Endothelial cell of umbilical vein (primary cell): ENCODE measurements around the gene MITF. TPM values are rescaled to one million over a fixed set of nuclear protein-coding genes. Genes with fewer than 3 reads are reported as not detected.

Source experiments
- BruUV-seq: library from RNA; stranded (reverse); fragments of 400-500 nt; replicated peaks from 2 replicates; lab custom pipeline; 2021; lab: Mats Ljungman, UMichigan
- CTCF ChIA-PET: fragments of 300-600, 350-600 bp; sonication (Branson Sonifier 250); formaldehyde crosslinking; loops from one replicate; lab custom pipeline; 2021; ENCODE audit warnings: antibody characterized with exemption, inconsistent platforms; lab: Charles Lee
- POLR2A ChIA-PET: fragments of 300-600, 350-600 bp; sonication (Branson Sonifier 250); formaldehyde crosslinking; loops from one replicate; lab custom pipeline; 2021; ENCODE audit warnings: antibody characterized with exemption, inconsistent platforms; lab: Charles Lee
- DNase-seq: peaks from one replicate; pipeline ENCODE4 v3.0.0-alpha.2; 2011; ENCODE audit warnings: low read depth, low spot score
- FAIRE-seq: peaks from 2 replicates; lab custom pipeline; 2011; peaks lifted over from hg19 to GRCh38; lab: Jason Lieb, UNC
- H2AFZ ChIP-seq: 2 replicates; pipeline ENCODE4 v1.6.0; 2012; ENCODE audit warnings: low read depth, low read length, control low read depth, inconsistent platforms
- H3K27ac ChIP-seq: 2 replicates; pipeline ENCODE4 v1.5.1; 2011; ENCODE audit warnings: low read depth, mild to moderate bottlenecking, control low read depth, low read length, moderate library complexity; ENCODE audit not compliant: insufficient read depth
- H3K27me3 ChIP-seq, 2 experiments: 2 replicates each; pipeline versions ENCODE4 v1.6.0 to v1.6.1; 2011; ENCODE audit warnings: low read length in 2 of 2, mixed read lengths in 1 of 2; ENCODE audit not compliant: control insufficient read depth in 2 of 2, insufficient read depth in 2 of 2
- H3K36me3 ChIP-seq, 2 experiments: 2 replicates in 1 of 2; 3 replicates in 1 of 2; pipeline ENCODE4 v1.5.1; 2011; ENCODE audit warnings: low read length in 2 of 2, mild to moderate bottlenecking in 1 of 2, moderate library complexity in 1 of 2; ENCODE audit not compliant: control insufficient read depth in 2 of 2, insufficient read depth in 2 of 2; ENCODE audit errors: extremely low read depth in 1 of 2
- H3K4me1 ChIP-seq: 3 replicates; pipeline ENCODE4 v1.5.1; 2011; ENCODE audit warnings: mild to moderate bottlenecking, low read length; ENCODE audit not compliant: control insufficient read depth, insufficient read depth; ENCODE audit errors: extremely low read depth
- H3K4me2 ChIP-seq: 2 replicates; pipeline ENCODE4 v1.6.1; 2011; ENCODE audit warnings: low read length, control low read depth, mixed read lengths; ENCODE audit not compliant: insufficient read depth
- H3K4me3 ChIP-seq, 3 experiments: fragments of 200-600 bp in 1 of 3; sonication (generic), shearing (Covaris generic) in 1 of 3; replicated peaks in 1 of 3; 2 replicates each; pipeline ENCODE4 v1.5.1; 2011 to 2016; ENCODE audit warnings: control low read depth in 3 of 3, low read length in 3 of 3, mild to moderate bottlenecking in 2 of 3, inconsistent platforms in 1 of 3, low read depth in 1 of 3, moderate library complexity in 1 of 3; ENCODE audit not compliant: insufficient read depth in 1 of 3
- H3K79me2 ChIP-seq: 2 replicates; pipeline ENCODE4 v1.6.0; 2012; ENCODE audit warnings: low read length, inconsistent platforms; ENCODE audit not compliant: control insufficient read depth, insufficient read depth
- H3K9ac ChIP-seq: replicated peaks from 2 replicates; pipeline ENCODE3; 2011; ENCODE audit warnings: low read length, control low read depth; ENCODE audit not compliant: insufficient read depth; ENCODE audit errors: extremely low read depth
- H3K9me1 ChIP-seq: replicated peaks from 3 replicates; pipeline ENCODE4 v1.6.0; 2011; ENCODE audit warnings: mild to moderate bottlenecking, low read length; ENCODE audit not compliant: control insufficient read depth, insufficient read depth; ENCODE audit errors: extremely low read depth
- H3K9me3 ChIP-seq: replicated peaks from 2 replicates; pipeline ENCODE4 v1.5.1; 2012; ENCODE audit warnings: low read length, inconsistent platforms; ENCODE audit not compliant: control insufficient read depth, insufficient read depth
- H4K20me1 ChIP-seq: replicated peaks from 2 replicates; pipeline ENCODE3; 2011; ENCODE audit warnings: mild to moderate bottlenecking, low read length; ENCODE audit not compliant: control insufficient read depth, insufficient read depth; ENCODE audit errors: extremely low read depth
- CTCF ChIP-seq, 2 donors: IDR thresholded peaks; 1 replicate in 1 of 2; 2 replicates in 1 of 2; pipeline ENCODE4 v1.5.1; 2011; ENCODE audit warnings: low read length in 2 of 2, mild to moderate bottlenecking in 2 of 2, moderate library complexity in 2 of 2, control low read depth in 1 of 2, inconsistent platforms in 1 of 2, low read depth in 1 of 2; ENCODE audit not compliant: insufficient read depth in 1 of 2; ENCODE audit errors: extremely low read depth in 1 of 2
- EZH2 ChIP-seq: IDR thresholded peaks from 2 replicates; pipeline ENCODE4 v1.6.1; 2012; ENCODE audit warnings: borderline replicate concordance, low read depth, mild to moderate bottlenecking, moderate library complexity, low read length, inconsistent platforms; ENCODE audit not compliant: severe bottlenecking
- FOS ChIP-seq: IDR thresholded peaks from 2 replicates; pipeline ENCODE4 v1.6.1; 2011; ENCODE audit warnings: mild to moderate bottlenecking, low read length, moderate library complexity, borderline replicate concordance; ENCODE audit not compliant: insufficient read depth
- GATA2 ChIP-seq: IDR thresholded peaks from 2 replicates; pipeline ENCODE4 v1.7.0; 2011; ENCODE audit warnings: low read depth, mild to moderate bottlenecking, moderate library complexity, mixed read lengths, low read length; ENCODE audit not compliant: insufficient read length, insufficient read depth
- JUN ChIP-seq: IDR thresholded peaks from 2 replicates; pipeline ENCODE4 v1.6.1; 2011; ENCODE audit warnings: borderline replicate concordance, low read depth; ENCODE audit not compliant: insufficient read length, insufficient read depth
- MAX ChIP-seq: IDR thresholded peaks from 2 replicates; pipeline ENCODE4 v1.6.1; 2011; ENCODE audit not compliant: insufficient read depth, insufficient read length
- MYC ChIP-seq: IDR thresholded peaks from one replicate; pipeline ENCODE4 v1.6.1; 2011; ENCODE audit warnings: mild to moderate bottlenecking, low read depth, low read length
- POLR2A ChIP-seq: IDR thresholded peaks from 2 replicates; pipeline ENCODE4 v1.6.1; 2012; ENCODE audit warnings: low read depth, mild to moderate bottlenecking, control low read depth, low read length
- POLR2AphosphoS5 ChIP-seq: IDR thresholded peaks from 2 replicates; pipeline ENCODE4 v1.6.1; 2012; ENCODE audit warnings: low read depth, mild to moderate bottlenecking, control low read depth, low read length, moderate library complexity; ENCODE audit not compliant: insufficient read depth
- dilution Hi-C: fragments of 300-500 bp; cut with MboI; formaldehyde crosslinking; loops from one replicate; pipeline ENCODE4 v1.15.0; 2019; ENCODE audit warnings: low sequenced_read_pairs; ENCODE audit not compliant: extremely low pct_ligation_motif_present
- intact Hi-C: fragments of 100-400 bp; cut with micrococcal nuclease; formaldehyde crosslinking; loops from one replicate; pipeline ENCODE4 v1.10.0; 2022
- polyA plus RNA-seq, 4 experiments: library from polyadenylated mRNA; depleted of rRNA in 3 of 4; stranded (reverse) in 3 of 4; unstranded in 1 of 4; fragments of >200 nt; gene quantifications; 2 replicates each; pipeline versions ENCODE4 v1.2.1 to v1.2.3, GENCODE V29; 2011 to 2012; ENCODE audit warnings: missing spikeins in 1 of 4
- total RNA-seq: library from RNA; stranded (reverse); gene quantifications from 2 replicates; pipeline ENCODE4 v1.2.3, GENCODE V29; 2021

Gene MITF
- total and polyA plus RNA-seq, 2 donors (not counting 3 experiments of a cell fraction or from before 2014, with no cell fraction given), result 1.6 to 2.5 TPM

- POLR2A ChIA-PET, result no interaction called here
Measured at GRCh38 chr3:69998759-69999139, 259.5 kb downstream of the MITF start.

More at GRCh38 chr3:69998759-69999139, 259.5 kb downstream of the MITF start:
- no peak for FAIRE-seq
- H3K4me2 ChIP-seq, result no peak overlapping the region
- intact Hi-C loops (no loop called here), dilution Hi-C loops (no loop called here)
- no peaks in the 10 kb centered on the region for H3K4me1 ChIP-seq
- no peaks in the 10 kb centered on the region for H3K79me2 ChIP-seq
- H3K9me1 ChIP-seq, result no peaks in the 10 kb centered on the region
- no peak for DNase-seq
- no peak overlapping the region for H3K4me3 ChIP-seq
- H3K27ac ChIP-seq, result no peak overlapping the region
- CTCF ChIA-PET, result no interaction called here
- TF ChIP-seq GATA2, result no peak
- TF ChIP-seq POLR2AphosphoS5, result no peak
- TF ChIP-seq FOS, result no peak
- no peak for TF ChIP-seq CTCF (IDR thresholded peaks at IDR 0.05; ENCODE audit: extremely low read depth in 1 of 2, insufficient read depth in 1 of 2, low read depth in 1 of 2, low read length in 2 of 2)
- no peak for TF ChIP-seq EZH2
- no peak for TF ChIP-seq MAX
- no peak for TF ChIP-seq JUN
- no peak for TF ChIP-seq POLR2A
- no peak for TF ChIP-seq MYC
- no peak overlapping the region for H2AFZ ChIP-seq
- H3K27me3 ChIP-seq, result no peaks in the 10 kb centered on the region
- H3K9ac ChIP-seq, result no peak overlapping the region
- no TSS peak for BruUV-seq
- H3K9me3 ChIP-seq, result no peaks in the 10 kb centered on the region
- no peaks in the 10 kb centered on the region for H4K20me1 ChIP-seq
- H3K36me3 ChIP-seq, result no peaks in the 10 kb centered on the region
